ENCODE results near the gene ZFHX2. TPM values are rescaled to one million over a fixed set of nuclear protein-coding genes. Genes with fewer than 3 reads are reported as not detected.

The ZFHX2 gene
- total and polyA plus RNA-seq, 2 of the 13 experiments (the other 11 are each of a cell fraction or from before 2014, with no cell fraction given): 0.17 to 0.44 TPM

DNA sequence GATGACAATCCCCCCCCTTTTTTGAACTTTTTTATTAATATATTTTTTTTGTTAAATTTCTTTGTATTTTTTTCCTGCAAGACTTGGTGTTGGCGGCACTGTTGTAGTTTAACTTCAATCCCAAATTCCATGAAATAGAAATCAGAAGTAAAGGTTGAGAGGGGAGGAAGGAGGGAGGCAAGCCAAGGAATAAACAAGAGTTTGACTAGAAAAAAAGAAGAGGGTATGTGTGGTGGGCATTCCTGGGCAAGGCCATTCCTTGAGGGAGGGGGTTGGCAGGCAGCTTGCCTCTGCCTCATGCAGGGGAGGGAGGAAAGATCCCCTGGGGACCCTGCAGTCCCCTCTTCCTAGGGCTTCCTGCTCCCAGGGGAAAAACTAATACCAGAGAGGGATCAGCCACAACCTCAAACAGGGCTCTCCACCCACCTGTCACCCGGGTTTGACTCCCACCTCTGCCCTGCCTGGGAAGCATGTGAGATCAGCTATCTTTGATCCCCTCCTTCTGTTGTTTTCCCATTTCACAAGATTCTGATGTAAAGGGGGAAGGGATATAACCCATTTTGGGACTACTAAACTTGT lies 16.5 kb upstream of the ZFHX2 start (continued):
- TF ChIP-seq, protein P1, sequence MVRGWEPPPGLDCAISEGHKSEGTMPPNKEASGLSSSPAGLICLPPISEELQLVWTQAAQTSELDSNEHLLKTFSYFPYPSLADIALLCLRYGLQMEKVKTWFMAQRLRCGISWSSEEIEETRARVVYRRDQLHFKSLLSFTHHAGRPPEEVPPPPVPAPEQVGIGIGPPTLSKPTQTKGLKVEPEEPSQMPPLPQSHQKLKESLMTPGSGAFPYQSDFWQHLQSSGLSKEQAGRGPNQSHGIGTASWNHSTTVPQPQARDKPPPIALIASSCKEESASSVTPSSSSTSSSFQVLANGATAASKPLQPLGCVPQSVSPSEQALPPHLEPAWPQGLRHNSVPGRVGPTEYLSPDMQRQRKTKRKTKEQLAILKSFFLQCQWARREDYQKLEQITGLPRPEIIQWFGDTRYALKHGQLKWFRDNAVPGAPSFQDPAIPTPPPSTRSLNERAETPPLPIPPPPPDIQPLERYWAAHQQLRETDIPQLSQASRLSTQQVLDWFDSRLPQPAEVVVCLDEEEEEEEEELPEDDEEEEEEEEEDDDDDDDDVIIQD (CRISPR knock-in tag; IDR thresholded peaks at IDR 0.05; ENCODE audit: low read depth): no peak
- TF ChIP-seq, protein P2, sequence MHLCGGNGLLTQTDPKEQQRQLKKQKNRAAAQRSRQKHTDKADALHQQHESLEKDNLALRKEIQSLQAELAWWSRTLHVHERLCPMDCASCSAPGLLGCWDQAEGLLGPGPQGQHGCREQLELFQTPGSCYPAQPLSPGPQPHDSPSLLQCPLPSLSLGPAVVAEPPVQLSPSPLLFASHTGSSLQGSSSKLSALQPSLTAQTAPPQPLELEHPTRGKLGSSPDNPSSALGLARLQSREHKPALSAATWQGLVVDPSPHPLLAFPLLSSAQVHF (CRISPR knock-in tag; IDR thresholded peaks at IDR 0.05): no peak
- TF ChIP-seq SKI (IDR thresholded peaks at IDR 0.05; ENCODE audit: partially characterized antibody) (no peak), ZNF546 (CRISPR knock-in tag; conservative IDR thresholded peaks at IDR 0.05) (peak; percentile 3; the same call in 1 of the 2 replicates), SRSF4 (IDR thresholded peaks at IDR 0.05; ENCODE audit: low read depth, low read length, poor library complexity, severe bottlenecking) (no peak), NR2F1 (CRISPR knock-in tag; IDR thresholded peaks at IDR 0.05) (no peak; a peak in 1 of 4 replicates), RBM39 (IDR thresholded peaks at IDR 0.05; ENCODE audit: low read depth, low read length, poor library complexity, severe bottlenecking) (no peak), POLR2G (IDR thresholded peaks at IDR 0.05; ENCODE audit: low read depth, low read length) (no peak), HMG20A (CRISPR knock-in tag; IDR thresholded peaks at IDR 0.05; ENCODE audit: borderline replicate concordance) (no peak), ZNF557 (CRISPR knock-in tag; IDR thresholded peaks at IDR 0.05) (no peak), MZF1 (CRISPR knock-in tag; IDR thresholded peaks at IDR 0.05; ENCODE audit: borderline replicate concordance) (peak; percentile 21; the same call in 1 of the 2 replicates), CREB1 (IDR thresholded peaks at IDR 0.05) (no peak), CREB1 (CRISPR knock-in tag; IDR thresholded peaks at IDR 0.05) (no peak), HOXA5 (CRISPR knock-in tag; IDR thresholded peaks at IDR 0.05) (no peak), HDAC6 (IDR thresholded peaks at IDR 0.05; ENCODE audit: low read depth, low read length) (no peak), LCORL (IDR thresholded peaks at IDR 0.05) (no peak), LCORL (CRISPR knock-in tag; IDR thresholded peaks at IDR 0.05) (no peak), GTF3A (CRISPR knock-in tag; conservative IDR thresholded peaks at IDR 0.05) (peak; percentile 17; the same call in 1 of the 2 replicates), PHF20 (CRISPR knock-in tag; IDR thresholded peaks at IDR 0.05) (no peak), ATAD3A (CRISPR knock-in tag; IDR thresholded peaks at IDR 0.05) (no peak), MXD4 (CRISPR knock-in tag; IDR thresholded peaks at IDR 0.05) (no peak), ZNF720 (CRISPR knock-in tag; IDR thresholded peaks at IDR 0.05) (no peak), NR2C2 (CRISPR knock-in tag; IDR thresholded peaks at IDR 0.05; ENCODE audit: borderline replicate concordance) (no peak), ZKSCAN5 (CRISPR knock-in tag; IDR thresholded peaks at IDR 0.05) (no peak), ZNF121 (CRISPR knock-in tag; IDR thresholded peaks at IDR 0.05) (no peak)
- TF ChIP-seq, protein P3, sequence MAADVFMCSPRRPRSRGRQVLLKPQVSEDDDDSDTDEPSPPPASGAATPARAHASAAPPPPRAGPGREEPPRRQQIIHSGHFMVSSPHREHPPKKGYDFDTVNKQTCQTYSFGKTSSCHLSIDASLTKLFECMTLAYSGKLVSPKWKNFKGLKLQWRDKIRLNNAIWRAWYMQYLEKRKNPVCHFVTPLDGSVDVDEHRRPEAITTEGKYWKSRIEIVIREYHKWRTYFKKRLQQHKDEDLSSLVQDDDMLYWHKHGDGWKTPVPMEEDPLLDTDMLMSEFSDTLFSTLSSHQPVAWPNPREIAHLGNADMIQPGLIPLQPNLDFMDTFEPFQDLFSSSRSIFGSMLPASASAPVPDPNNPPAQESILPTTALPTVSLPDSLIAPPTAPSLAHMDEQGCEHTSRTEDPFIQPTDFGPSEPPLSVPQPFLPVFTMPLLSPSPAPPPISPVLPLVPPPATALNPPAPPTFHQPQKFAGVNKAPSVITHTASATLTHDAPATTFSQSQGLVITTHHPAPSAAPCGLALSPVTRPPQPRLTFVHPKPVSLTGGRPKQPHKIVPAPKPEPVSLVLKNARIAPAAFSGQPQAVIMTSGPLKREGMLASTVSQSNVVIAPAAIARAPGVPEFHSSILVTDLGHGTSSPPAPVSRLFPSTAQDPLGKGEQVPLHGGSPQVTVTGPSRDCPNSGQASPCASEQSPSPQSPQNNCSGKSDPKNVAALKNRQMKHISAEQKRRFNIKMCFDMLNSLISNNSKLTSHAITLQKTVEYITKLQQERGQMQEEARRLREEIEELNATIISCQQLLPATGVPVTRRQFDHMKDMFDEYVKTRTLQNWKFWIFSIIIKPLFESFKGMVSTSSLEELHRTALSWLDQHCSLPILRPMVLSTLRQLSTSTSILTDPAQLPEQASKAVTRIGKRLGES (CRISPR knock-in tag; IDR thresholded peaks at IDR 0.05; ENCODE audit: borderline replicate concordance): no peak
- TF ChIP-seq, protein P4, sequence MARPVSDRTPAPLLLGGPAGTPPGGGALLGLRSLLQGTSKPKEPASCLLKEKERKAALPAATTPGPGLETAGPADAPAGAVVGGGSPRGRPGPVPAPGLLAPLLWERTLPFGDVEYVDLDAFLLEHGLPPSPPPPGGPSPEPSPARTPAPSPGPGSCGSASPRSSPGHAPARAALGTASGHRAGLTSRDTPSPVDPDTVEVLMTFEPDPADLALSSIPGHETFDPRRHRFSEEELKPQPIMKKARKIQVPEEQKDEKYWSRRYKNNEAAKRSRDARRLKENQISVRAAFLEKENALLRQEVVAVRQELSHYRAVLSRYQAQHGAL (CRISPR knock-in tag; IDR thresholded peaks at IDR 0.05; ENCODE audit: not compliant biosample characterization): no peak

All from HepG2 (cell line).